Smooth muscle cell of the brain vasculature (primary cell): Measurements from ENCODE around the gene FOXP4.
"Not testable (repeated sequence)": the region's sequence is repeated elsewhere in the genome, so short reads cannot be mapped to it uniquely, and the experiment has no call there.

Experiments used
- DNase-seq: peaks from one replicate; pipeline ENCODE4 v3.0.0-alpha.2; 2012; ENCODE audit warnings: low read depth, low spot score

FOXP4 gene

DNA sequence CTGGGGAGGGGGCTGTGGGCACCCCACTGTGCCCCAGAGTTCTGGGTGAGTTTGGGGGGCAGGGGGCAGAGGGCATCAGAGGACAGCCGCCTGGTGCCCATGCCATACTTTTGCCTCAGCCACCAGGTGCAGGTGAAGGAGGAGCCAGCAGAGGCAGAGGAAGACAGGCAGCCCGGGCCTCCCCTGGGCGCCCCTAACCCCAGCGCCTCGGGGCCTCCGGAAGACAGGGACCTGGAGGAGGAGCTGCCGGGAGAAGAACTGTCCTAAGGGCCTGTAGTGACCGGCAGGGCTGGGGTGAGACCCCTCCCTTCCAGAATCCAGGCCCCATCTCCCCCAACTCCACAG, 52.5 kb downstream of the FOXP4 start:
- DNase-seq: no peak

- DNase-seq: no peak
Observed at GRCh38 chr6:41599015-41599851, 53.1 kb downstream of the FOXP4 start.

GRCh38 chr6:41599852-41600445, 53.8 kb downstream of the FOXP4 start:
- no peak for DNase-seq

DNA sequence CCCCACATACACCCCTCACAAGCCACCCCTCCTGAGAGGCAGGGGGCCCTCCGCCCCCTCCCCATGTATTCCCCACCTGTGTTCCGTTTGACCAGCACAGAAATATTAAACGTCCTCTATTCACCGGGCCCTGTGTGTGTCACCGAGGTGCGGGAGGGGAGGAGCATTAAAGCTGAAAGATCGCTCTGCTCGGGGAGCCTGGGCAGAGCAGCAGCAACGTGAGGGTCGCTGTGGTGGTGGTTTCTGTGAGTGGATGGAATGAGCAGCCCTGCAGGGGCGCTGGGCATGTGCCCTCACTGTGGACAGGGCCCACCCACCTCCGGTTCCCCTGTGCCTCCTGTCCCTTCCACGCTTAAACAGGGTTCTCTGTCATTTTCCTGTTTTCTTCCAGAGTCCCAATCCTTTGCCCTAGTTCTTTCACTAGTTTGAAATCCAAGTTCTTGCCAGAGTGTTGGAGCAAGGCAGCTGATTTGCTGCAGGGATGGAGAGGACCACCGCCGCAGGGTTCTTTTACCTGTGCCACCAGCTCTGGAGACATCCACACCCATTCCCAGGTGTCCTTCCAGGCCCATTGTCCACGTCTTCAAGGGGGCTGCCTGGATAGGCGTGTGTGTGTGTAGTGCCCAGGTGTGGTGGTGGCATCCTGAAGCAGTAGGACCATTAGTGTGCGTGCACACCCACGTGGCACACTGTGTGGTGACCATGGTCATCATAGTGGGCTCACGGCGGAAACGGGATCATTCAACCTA, 54.5 kb downstream of the FOXP4 start:
- no peak for DNase-seq

DNA sequence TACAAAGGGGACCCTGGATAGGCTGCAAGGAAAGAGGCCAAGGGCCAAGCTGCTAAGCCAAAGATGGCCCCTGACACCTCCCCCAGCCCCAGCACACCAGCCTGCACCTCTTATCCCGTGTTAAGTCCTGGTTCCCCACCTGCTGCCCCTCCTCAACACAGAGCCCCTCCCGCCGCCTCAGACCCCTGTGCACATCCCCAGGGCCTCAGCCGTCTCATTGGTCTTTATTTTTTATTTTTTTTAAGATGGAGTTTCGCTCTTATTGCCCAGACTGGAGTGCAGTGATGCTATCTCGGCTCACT, 55.0 kb downstream of the FOXP4 start:
- DNase-seq: no peak

DNA sequence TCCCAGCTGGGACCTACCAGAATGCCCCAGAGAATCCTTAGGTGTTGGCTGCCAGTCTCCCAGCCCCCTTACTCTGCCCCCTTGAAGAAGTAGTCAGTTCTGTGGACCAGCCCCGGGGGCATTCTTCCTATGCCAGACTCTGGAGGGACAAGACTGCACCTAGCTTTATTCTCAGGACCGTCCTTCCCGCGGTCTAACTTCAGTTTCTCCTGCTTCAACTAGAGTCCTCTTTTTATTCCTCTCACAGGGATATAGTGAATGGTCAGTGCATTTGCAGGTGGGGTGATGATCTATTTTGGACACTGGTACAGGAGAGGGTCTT, 56.2 kb downstream of the FOXP4 start:
- DNase-seq: no peak

DNA sequence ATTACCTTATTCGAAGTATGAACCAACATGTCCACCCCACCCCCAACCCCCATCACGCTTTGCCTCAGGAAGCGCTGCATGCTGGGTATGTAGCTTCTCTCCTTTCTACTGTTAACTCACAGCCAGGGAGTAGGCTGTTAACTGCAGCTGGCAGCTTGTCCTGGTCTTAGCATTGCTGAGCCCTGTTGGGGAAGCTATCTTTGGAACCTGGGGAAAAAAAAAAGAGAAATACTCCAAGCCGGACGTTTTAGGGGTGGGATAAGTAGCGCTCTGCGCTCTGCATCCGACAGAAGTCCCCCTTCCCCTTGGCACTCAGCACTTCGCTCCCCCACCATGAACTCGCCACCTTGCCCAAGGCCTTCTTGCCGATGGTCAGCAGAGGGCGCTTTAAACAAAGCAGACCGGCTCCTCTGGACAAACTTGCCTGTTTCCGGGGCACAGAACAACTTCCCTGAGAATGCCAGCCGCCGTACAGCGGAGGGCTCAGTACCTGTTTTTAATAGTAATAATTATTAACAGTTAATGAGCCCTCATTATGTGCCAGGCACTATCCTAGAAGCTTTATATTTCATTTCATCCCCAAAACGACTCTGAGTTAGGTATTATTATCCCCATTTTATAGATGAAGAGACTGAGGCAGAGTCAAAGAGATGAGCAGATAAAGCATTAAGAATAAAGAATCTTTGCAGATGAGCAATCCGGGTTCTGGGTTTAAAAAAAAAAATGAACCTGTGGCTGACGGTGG, 56.9 kb downstream of the FOXP4 start:
- peak; percentile 66 for DNase-seq

DNA sequence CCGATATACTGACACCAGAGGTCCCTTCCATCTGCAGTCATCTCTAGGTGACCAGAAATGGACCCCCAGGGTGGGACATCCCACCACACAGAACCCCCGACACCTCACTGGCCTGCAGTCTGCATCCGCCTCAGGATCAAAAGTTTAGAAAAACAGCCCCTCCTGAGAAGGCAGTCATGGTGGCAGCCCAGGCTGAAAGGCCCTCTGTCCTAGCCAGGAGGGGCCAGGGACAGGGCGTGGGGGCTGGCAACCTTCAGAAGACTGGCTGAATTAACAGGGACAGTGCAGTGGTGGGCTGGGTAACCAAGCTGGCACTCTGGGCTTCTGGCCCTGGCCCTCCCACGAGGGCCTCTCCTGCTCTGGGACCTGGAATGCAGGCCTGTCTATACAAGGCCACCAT, 57.8 kb downstream of the FOXP4 start:
- no peak for DNase-seq

DNA sequence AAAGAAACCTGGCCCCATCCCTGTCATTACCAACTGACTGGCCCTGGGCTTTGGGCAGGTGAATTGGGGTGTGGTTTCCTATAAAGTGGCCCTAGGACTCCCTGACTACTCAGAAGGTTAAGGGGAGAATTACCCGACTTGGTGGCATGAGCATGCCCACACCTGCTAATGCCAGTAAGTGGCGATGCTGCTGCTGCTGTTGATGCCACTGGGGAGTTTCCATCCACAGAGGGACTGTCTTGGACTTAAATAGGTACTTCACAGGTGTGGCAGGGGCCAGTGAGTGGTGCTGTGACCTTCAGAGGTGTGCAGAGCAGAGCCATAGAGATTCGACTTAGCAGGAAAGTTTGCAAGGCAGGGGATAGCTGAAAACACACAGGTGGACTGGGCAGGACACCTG, 59.5 kb downstream of the FOXP4 start:
- no peak for DNase-seq

DNA sequence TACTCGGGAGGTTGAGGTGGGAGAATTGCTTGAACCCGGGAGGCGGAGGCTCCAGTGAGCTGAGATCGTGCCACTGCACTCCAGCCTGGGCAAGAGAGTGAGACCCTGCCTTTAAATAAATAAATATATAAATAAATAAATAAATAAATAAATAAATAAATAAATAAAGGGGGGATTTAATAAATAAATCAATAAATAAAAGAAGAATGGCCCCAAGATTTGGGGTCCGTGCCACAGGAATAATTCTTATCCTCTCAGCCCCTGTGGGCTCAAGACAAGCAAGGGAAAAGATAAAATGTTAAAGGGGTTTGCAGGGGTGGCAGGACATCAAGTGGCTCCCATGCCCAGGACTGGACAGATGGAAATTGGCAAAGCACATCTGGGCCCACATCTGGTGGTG, 60.9 kb downstream of the FOXP4 start:
- no peak for DNase-seq

DNA sequence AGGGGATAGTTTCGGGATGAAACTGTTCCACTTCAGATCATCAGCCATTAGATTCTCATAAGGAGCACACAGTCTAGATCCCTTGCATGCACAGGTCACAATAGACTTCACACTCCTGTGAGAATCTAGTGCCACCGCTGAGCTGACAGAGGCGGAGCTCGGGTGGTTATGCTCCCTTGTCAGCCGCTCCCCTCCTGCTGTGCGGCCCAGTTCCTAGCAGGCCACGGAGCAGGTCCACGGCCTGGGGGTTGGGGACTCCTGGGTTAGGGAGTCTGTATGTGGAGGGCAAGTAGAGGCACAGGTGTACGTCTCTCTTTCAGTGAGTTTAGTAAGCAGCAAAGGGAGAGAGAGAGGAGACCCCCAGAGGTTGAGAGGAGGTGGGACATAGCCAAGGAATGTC, 61.6 kb downstream of the FOXP4 start:
- no peak for DNase-seq

- DNase-seq: no peak
Observed at GRCh38 chr6:41608443-41609151, 62.4 kb downstream of the FOXP4 start.

DNA sequence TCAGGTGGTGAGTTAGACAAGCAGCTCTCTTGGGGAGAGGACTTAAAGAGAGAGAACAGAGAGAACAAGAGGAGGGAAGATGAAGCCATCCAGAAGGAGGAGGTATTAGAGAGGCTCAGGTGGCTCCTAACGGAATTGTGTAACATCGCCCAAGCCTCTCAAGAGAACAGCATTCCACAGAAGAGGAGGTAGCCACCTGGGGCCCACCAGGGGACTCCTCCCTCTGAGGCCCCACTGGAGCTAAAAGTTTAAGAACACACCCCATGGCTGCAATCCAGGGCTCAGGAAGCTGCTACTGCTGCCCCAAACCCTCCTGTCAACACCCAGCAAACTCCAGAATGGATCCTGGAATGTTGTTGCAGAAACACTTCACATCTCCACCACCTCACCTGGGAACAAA, 68.5 kb downstream of the FOXP4 start:
- no peak for DNase-seq

DNA sequence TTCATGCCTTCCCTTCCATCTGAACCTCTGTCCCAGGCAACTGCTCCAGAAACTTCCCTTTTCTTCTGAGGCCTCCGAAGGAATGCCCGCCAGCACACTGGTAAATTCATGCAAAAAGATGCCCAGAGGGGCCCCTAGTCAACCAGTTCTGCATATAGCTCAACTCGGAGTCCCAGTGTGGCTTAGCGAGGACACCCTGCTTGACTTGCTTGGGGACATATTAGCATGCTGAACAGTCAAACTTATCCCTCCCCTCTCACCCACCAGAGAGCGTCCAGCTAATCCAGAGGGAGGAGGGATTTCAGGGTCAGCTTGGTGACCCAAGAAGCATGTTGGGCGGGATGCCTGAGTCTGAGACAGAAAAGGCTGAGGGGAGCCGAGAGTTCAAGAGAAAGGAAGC, 69.1 kb downstream of the FOXP4 start:
- no peak for DNase-seq

GRCh38 chr6:41618598-41618997, 72.4 kb downstream of the FOXP4 start:
- DNase-seq: no peak

- DNase-seq: not testable (repeated sequence)
Observed at GRCh38 chr6:41619193-41619592, 73.0 kb downstream of the FOXP4 start.

GRCh38 chr6:41621367-41621766, 75.2 kb downstream of the FOXP4 start:
- DNase-seq: no peak

DNA sequence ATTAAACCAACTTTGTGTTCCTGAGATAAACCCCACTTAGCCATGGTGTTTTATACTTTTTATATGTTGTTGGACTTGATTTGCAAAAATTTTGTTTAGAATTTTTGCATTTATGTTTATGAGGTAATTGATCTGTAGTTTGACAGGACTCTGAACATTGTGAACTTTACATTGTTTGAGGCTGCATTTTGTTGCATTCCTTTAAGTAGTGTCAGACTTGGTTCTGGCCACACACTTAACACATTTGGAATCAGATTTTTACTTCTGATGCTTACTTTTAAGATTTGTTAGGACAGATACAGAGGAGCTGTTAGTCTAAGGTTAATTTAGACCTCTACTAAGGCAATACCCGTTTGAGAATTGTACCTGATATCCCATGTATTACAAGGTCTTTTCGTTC, 75.6 kb downstream of the FOXP4 start:
- DNase-seq: no peak

DNA sequence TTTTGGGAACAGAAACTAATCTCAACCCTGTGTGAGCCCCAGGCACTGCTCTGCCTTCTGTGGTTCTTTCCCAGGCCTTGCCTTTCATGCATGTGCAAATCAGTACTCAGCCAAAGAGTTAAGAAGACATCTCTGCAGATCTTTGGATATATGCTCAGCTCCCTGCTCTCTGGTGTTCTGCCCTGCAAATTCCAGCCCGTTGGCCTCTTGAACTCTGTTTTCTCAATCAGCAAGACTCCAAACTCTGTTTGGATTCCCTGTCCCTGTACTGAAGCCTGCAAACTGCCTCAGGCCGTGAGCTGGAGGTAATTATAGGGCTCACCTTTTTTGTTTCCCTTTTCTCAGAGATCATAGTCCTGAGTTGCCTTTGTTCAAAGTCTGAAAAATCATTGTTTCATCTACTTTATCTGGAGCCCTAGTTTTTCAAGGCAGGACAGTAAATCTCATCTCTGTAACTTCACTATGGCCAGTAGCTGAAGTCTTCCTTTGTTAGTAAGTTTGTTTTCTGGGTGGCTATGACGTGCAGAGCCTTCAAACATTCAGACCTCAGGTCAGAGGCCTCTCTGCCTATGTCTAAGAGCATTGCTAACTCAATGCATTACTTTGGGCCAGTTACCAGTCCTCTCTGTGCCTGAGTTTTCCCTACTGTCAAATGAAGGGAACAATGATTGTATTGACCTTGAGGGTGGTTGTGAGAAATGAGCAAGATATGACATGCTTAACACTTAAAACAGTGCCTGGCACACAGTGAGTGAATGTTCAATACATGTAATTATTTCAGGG, 76.2 kb downstream of the FOXP4 start:
- DNase-seq: no peak

DNA sequence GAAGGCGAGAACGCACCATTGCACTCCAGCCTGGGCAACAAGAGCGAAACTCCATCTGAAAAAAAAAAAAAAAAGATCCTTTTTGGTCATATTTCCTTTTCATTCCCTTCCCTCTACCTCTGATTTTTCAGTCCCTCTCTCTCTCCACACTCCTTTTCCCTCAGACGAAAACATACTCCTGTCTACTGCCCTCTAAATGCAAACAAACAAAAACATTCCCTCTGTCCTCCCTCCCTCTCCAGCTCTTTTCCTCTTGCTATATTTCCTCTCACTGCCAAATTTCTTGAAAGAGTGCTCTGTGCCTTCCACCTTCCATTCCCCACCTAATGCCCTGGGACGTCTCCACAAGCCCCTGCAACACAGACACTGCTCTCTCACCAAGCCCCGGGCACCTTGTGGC, 77.1 kb downstream of the FOXP4 start:
- DNase-seq: no peak
